Caco-2 (cell line): ENCODE data around the gene MC1R. TPM values are rescaled to one million over a fixed set of nuclear protein-coding genes. Genes with fewer than 3 reads are reported as not detected.

ENCODE experiments used
- BruUV-seq: library from RNA; stranded (reverse); fragments of 400-500 nt; replicated peaks from 2 replicates; lab custom pipeline; 2021; lab: Mats Ljungman, UMichigan
- CTCF ChIA-PET: fragments of 300-600 bp; sonication (Branson Sonifier 250); formaldehyde crosslinking; loops from one replicate; lab custom pipeline; 2022; ENCODE audit warnings: antibody characterized with exemption; lab: Charles Lee
- POLR2A ChIA-PET: fragments of 300-600 bp; sonication (Branson Sonifier 250); formaldehyde crosslinking; loops from one replicate; lab custom pipeline; 2022; ENCODE audit warnings: antibody characterized with exemption; lab: Charles Lee
- DNase-seq, 2 experiments: peaks; one replicate each; pipeline versions ENCODE4 v3.0.0 to v3.0.0-alpha.2; 2020 to 2022
- H3K27me3 ChIP-seq: replicated peaks from 2 replicates; pipeline ENCODE4 v1.6.0; 2011; ENCODE audit warnings: low read length; ENCODE audit not compliant: control insufficient read depth, insufficient read depth
- H3K36me3 ChIP-seq: 2 replicates; pipeline ENCODE4 v1.5.1; 2011; ENCODE audit warnings: low read length; ENCODE audit not compliant: control insufficient read depth, insufficient read depth
- H3K4me1 ChIP-seq: fragments of 250-450 bp; sonication (Bioruptor Pico); 2 replicates; pipeline ENCODE4 v1.5.1; 2020; ENCODE audit warnings: mild to moderate bottlenecking
- H3K4me3 ChIP-seq: 2 replicates; pipeline ENCODE4 v1.5.1; 2011; ENCODE audit warnings: low read depth, mild to moderate bottlenecking, control low read depth, low read length
- H3K9me3 ChIP-seq: fragments of 250-450 bp; sonication (Bioruptor Pico); 2 replicates; pipeline ENCODE4 v1.5.1; 2020; ENCODE audit warnings: mild to moderate bottlenecking, moderate library complexity
- H3K27ac Mint-ChIP-seq: one replicate; pipeline ENCODE4 v1.8.0; 2022; ENCODE audit warnings: mixed read lengths; ENCODE audit not compliant: unreplicated experiment
- H3K27me3 Mint-ChIP-seq: one replicate; pipeline ENCODE4 v1.8.0; 2022; ENCODE audit warnings: mixed read lengths; ENCODE audit not compliant: insufficient read depth, unreplicated experiment
- H3K36me3 Mint-ChIP-seq: one replicate; pipeline ENCODE4 v1.8.0; 2022; ENCODE audit warnings: mild to moderate bottlenecking, mixed read lengths; ENCODE audit not compliant: insufficient read depth, unreplicated experiment
- H3K4me1 Mint-ChIP-seq: one replicate; pipeline ENCODE4 v1.8.0; 2022; ENCODE audit warnings: low read depth, mixed read lengths; ENCODE audit not compliant: unreplicated experiment
- H3K4me3 Mint-ChIP-seq: one replicate; pipeline ENCODE4 v1.8.0; 2022; ENCODE audit warnings: mild to moderate bottlenecking, moderate library complexity, mixed read lengths; ENCODE audit not compliant: unreplicated experiment
- H3K9me3 Mint-ChIP-seq: one replicate; pipeline ENCODE4 v1.8.0; 2022; ENCODE audit warnings: mixed read lengths; ENCODE audit not compliant: unreplicated experiment
- CTCF ChIP-seq, 2 experiments: fragments of 200-600 bp in 1 of 2; IDR thresholded peaks; 1 replicate in 1 of 2; 2 replicates in 1 of 2; pipeline versions ENCODE4 v1.5.1 to v1.8.0; 2011 to 2022; ENCODE audit warnings: antibody characterized with exemption in 1 of 2, control low read depth in 1 of 2, inconsistent platforms in 1 of 2, low read depth in 1 of 2, low read length in 1 of 2, mild to moderate bottlenecking in 1 of 2, moderate library complexity in 1 of 2; ENCODE audit not compliant: insufficient read depth in 1 of 2, severe bottlenecking in 1 of 2, unreplicated experiment in 1 of 2
- intact Hi-C: fragments of 100-400 bp; cut with micrococcal nuclease; formaldehyde crosslinking; loops from one replicate; pipeline ENCODE4 v1.10.0; 2022; ENCODE audit not compliant: unreplicated experiment
- total RNA-seq: library from RNA; stranded (reverse); gene quantifications from 2 replicates; pipeline ENCODE4 v1.2.3, GENCODE V29; 2022

MC1R gene
- total RNA-seq, 1 experiment from 2014 or later, result 6.5 TPM

- Histone ChIP-seq H3K4me3 (no peak overlapping the region), H3K4me1 (peaks cover 8% of the 10 kb centered on the region; the same call in 1 of the 2 replicates), H3K27me3 (no peaks in the 10 kb centered on the region), H3K36me3 (peaks cover 1% of the 10 kb centered on the region; the same call in 1 of the 2 replicates), H3K9me3 (no peaks in the 10 kb centered on the region)
- Mint-ChIP-seq H3K4me3 (no peak overlapping the region), H3K27me3 (no peaks in the 10 kb centered on the region), H3K27ac (no peak overlapping the region), H3K36me3 (peaks cover 38% of the 10 kb centered on the region), H3K4me1 (no peaks in the 10 kb centered on the region), H3K9me3 (no peaks in the 10 kb centered on the region)
- ChIA-PET POLR2A (no interaction called here), CTCF (no interaction called here)
- intact Hi-C loops, result no loop called here
- no peak for TF ChIP-seq CTCF (IDR thresholded peaks at IDR 0.05; ENCODE audit: insufficient read depth in 1 of 2, low read depth in 1 of 2, low read length in 1 of 2, severe bottlenecking in 1 of 2, unreplicated experiment in 1 of 2)
- DNase-seq, result no peak
- BruUV-seq, result no TSS peak
Measured at GRCh38 chr16:89952049-89952448, 33.4 kb downstream of the MC1R start.

- no peak overlapping the region for H3K27ac Mint-ChIP-seq
- TF ChIP-seq CTCF (IDR thresholded peaks at IDR 0.05; ENCODE audit: insufficient read depth in 1 of 2, low read depth in 1 of 2, low read length in 1 of 2, severe bottlenecking in 1 of 2, unreplicated experiment in 1 of 2), result no peak
- intact Hi-C loops, result no loop called here
- DNase-seq, result no peak
- Histone ChIP-seq H3K4me3 (no peak overlapping the region), H3K9me3 (no peaks in the 10 kb centered on the region), H3K36me3 (peaks cover 1% of the 10 kb centered on the region; the same call in 1 of the 2 replicates), H3K27me3 (no peaks in the 10 kb centered on the region), H3K4me1 (peaks cover 6% of the 10 kb centered on the region; the same call in 1 of the 2 replicates)
- POLR2A ChIA-PET, result interaction anchor here (0.6 kb wide), 1 partner anchor 18 kb away, joined by 3 read pairs; no protein-coding TSS in a partner anchor
- BruUV-seq, result no TSS peak
- H3K4me1 Mint-ChIP-seq, result no peaks in the 10 kb centered on the region
- no peaks in the 10 kb centered on the region for H3K27me3 Mint-ChIP-seq
- CTCF ChIA-PET, result interaction anchor here (0.6 kb wide), 1 partner anchor 130 kb away, joined by 3 read pairs; no protein-coding TSS in a partner anchor
- H3K9me3 Mint-ChIP-seq, result no peaks in the 10 kb centered on the region
- H3K36me3 Mint-ChIP-seq, result peaks cover 43% of the 10 kb centered on the region
- no peak overlapping the region for H3K4me3 Mint-ChIP-seq
Measured at GRCh38 chr16:89952551-89952950, 33.9 kb downstream of the MC1R start.

- DNase-seq, result no peak
- H3K4me1 ChIP-seq, result peaks cover 5% of the 10 kb centered on the region; the same call in 1 of the 2 replicates
- no peaks in the 10 kb centered on the region for H3K9me3 Mint-ChIP-seq
- no peak overlapping the region for H3K4me3 Mint-ChIP-seq
- POLR2A ChIA-PET, result interaction anchor here (0.9 kb wide), 1 partner anchor 81 kb away, joined by 3 read pairs; the partner anchor contains the start of gene TCF25
- no peak for TF ChIP-seq CTCF (IDR thresholded peaks at IDR 0.05; ENCODE audit: insufficient read depth in 1 of 2, low read depth in 1 of 2, low read length in 1 of 2, severe bottlenecking in 1 of 2, unreplicated experiment in 1 of 2)
- H3K9me3 ChIP-seq, result no peaks in the 10 kb centered on the region
- H3K36me3 ChIP-seq, result peaks cover 1% of the 10 kb centered on the region; the same call in 1 of the 2 replicates
- no peaks in the 10 kb centered on the region for H3K27me3 Mint-ChIP-seq
- intact Hi-C loops, result no loop called here
- H3K27ac Mint-ChIP-seq, result no peak overlapping the region
- CTCF ChIA-PET, result interaction anchor here (0.6 kb wide), 1 partner anchor 27 kb away, joined by 3 read pairs; no protein-coding TSS in a partner anchor
- H3K4me3 ChIP-seq, result no peak overlapping the region
- no peaks in the 10 kb centered on the region for H3K27me3 ChIP-seq
- no peaks in the 10 kb centered on the region for H3K4me1 Mint-ChIP-seq
- no TSS peak for BruUV-seq
- peaks cover 48% of the 10 kb centered on the region for H3K36me3 Mint-ChIP-seq
Measured at GRCh38 chr16:89953671-89954406, 35.2 kb downstream of the MC1R start.
